Uterus (tissue), 2 donors: ENCODE data around the gene ELMO1.

ENCODE experiments used
- POLR2A ChIP-seq, 2 donors: fragments of 450-650 bp; IDR thresholded peaks; one replicate each; pipeline ENCODE4 v1.6.1; 2016; ENCODE audit warnings: antibody characterized with exemption in 2 of 2, mild to moderate bottlenecking in 1 of 2, moderate library complexity in 1 of 2
- TF ChIP-seq, protein P1 (sequence below), 4 experiments: fragments of 200-600 bp in 2 of 4; fragments of 450-650 bp in 2 of 4; sonication (generic) in 2 of 4; IDR thresholded peaks; one replicate each; pipeline ENCODE4 v1.5.1; 2016 to 2019; ENCODE audit warnings: antibody characterized with exemption in 4 of 4, mild to moderate bottlenecking in 2 of 4, moderate library complexity in 1 of 4

GRCh38 chr7:37341033-37341630, 107.5 kb downstream of the ELMO1 start:
- TF ChIP-seq, protein P1, sequence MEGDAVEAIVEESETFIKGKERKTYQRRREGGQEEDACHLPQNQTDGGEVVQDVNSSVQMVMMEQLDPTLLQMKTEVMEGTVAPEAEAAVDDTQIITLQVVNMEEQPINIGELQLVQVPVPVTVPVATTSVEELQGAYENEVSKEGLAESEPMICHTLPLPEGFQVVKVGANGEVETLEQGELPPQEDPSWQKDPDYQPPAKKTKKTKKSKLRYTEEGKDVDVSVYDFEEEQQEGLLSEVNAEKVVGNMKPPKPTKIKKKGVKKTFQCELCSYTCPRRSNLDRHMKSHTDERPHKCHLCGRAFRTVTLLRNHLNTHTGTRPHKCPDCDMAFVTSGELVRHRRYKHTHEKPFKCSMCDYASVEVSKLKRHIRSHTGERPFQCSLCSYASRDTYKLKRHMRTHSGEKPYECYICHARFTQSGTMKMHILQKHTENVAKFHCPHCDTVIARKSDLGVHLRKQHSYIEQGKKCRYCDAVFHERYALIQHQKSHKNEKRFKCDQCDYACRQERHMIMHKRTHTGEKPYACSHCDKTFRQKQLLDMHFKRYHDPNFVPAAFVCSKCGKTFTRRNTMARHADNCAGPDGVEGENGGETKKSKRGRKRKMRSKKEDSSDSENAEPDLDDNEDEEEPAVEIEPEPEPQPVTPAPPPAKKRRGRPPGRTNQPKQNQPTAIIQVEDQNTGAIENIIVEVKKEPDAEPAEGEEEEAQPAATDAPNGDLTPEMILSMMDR (IDR thresholded peaks at IDR 0.05), result no peak
- no peak for TF ChIP-seq POLR2A (IDR thresholded peaks at IDR 0.05)
